Mesenchymal stem cell (in vitro differentiated cells and primary cell): ENCODE results near the gene ZNF609.

Experiments
- DNase-seq: peaks from one replicate; pipeline ENCODE4 v3.0.0-alpha.2; 2013
- H2AFZ ChIP-seq: one replicate; pipeline ENCODE4 v1.6.1; 2013; ENCODE audit warnings: low read depth, mild to moderate bottlenecking, control low read depth, inconsistent platforms, low read length, moderate library complexity
- H2AK5ac ChIP-seq: 2 replicates; pipeline ENCODE4 v1.6.1; 2013; ENCODE audit warnings: low read length, moderate library complexity, mild to moderate bottlenecking, inconsistent platforms; ENCODE audit not compliant: severe bottlenecking
- H2BK120ac ChIP-seq: one replicate; pipeline ENCODE4 v1.6.1; 2013; ENCODE audit warnings: low read depth, mild to moderate bottlenecking, inconsistent platforms, low read length, moderate library complexity
- H2BK12ac ChIP-seq, 2 experiments: one replicate each; pipeline ENCODE4 v1.6.1; 2013; ENCODE audit warnings: inconsistent platforms in 2 of 2, low read length in 2 of 2, mild to moderate bottlenecking in 2 of 2, moderate library complexity in 2 of 2, control low read depth in 1 of 2
- H2BK15ac ChIP-seq: one replicate; pipeline ENCODE4 v1.6.1; 2013; ENCODE audit warnings: mild to moderate bottlenecking, low read depth, inconsistent platforms; ENCODE audit not compliant: poor library complexity, severe bottlenecking
- H2BK5ac ChIP-seq: 2 replicates; pipeline ENCODE4 v1.6.1; 2013; ENCODE audit warnings: low read depth, mild to moderate bottlenecking, low read length, control low read depth, inconsistent platforms; ENCODE audit not compliant: poor library complexity, severe bottlenecking
- H3K14ac ChIP-seq, 2 experiments: one replicate each; pipeline ENCODE4 v1.6.1; 2013; ENCODE audit warnings: inconsistent platforms in 2 of 2, low read length in 2 of 2, control low read depth in 1 of 2, mild to moderate bottlenecking in 1 of 2, moderate library complexity in 1 of 2
- H3K18ac ChIP-seq, 2 experiments: one replicate each; pipeline ENCODE4 v1.6.1; 2013; ENCODE audit warnings: inconsistent platforms in 2 of 2, low read length in 2 of 2, control low read depth in 1 of 2, low read depth in 1 of 2, mild to moderate bottlenecking in 1 of 2
- H3K23ac ChIP-seq, 2 experiments: one replicate each; pipeline ENCODE4 v1.6.1; 2013; ENCODE audit warnings: inconsistent platforms in 2 of 2, low read length in 2 of 2, mild to moderate bottlenecking in 2 of 2, moderate library complexity in 2 of 2, control low read depth in 1 of 2
- H3K27ac ChIP-seq: 2 replicates; pipeline ENCODE4 v1.5.1; 2013; ENCODE audit warnings: mild to moderate bottlenecking, moderate library complexity, low read length, control low read depth, inconsistent platforms; ENCODE audit not compliant: poor library complexity, severe bottlenecking
- H3K27me3 ChIP-seq, 2 experiments: 2 replicates each; pipeline versions ENCODE4 v1.6.1 to v1.7.0; 2013; ENCODE audit warnings: low read length in 2 of 2, mild to moderate bottlenecking in 2 of 2, moderate library complexity in 2 of 2, control low read depth in 1 of 2, inconsistent platforms in 1 of 2; ENCODE audit not compliant: control insufficient read depth in 1 of 2, insufficient read depth in 1 of 2
- H3K36me3 ChIP-seq, 2 experiments: 2 replicates each; pipeline versions ENCODE4 v1.6.1 to v1.7.0; 2013; ENCODE audit warnings: low read length in 2 of 2, control low read depth in 1 of 2, inconsistent platforms in 1 of 2, low read depth in 1 of 2, mild to moderate bottlenecking in 1 of 2; ENCODE audit not compliant: insufficient read depth in 2 of 2, control insufficient read depth in 1 of 2
- H3K4ac ChIP-seq, 2 experiments: one replicate each; pipeline ENCODE4 v1.6.1; 2013; ENCODE audit warnings: inconsistent platforms in 2 of 2, low read length in 2 of 2, mild to moderate bottlenecking in 2 of 2, moderate library complexity in 2 of 2, control low read depth in 1 of 2, low read depth in 1 of 2
- H3K4me1 ChIP-seq: 2 replicates; pipeline ENCODE4 v1.6.1; 2013; ENCODE audit warnings: low read depth, low read length, control low read depth; ENCODE audit not compliant: control insufficient read depth, insufficient read depth
- H3K4me2 ChIP-seq: 2 replicates; pipeline ENCODE4 v1.6.1; 2013; ENCODE audit warnings: low read length, mild to moderate bottlenecking, inconsistent platforms; ENCODE audit not compliant: poor library complexity, severe bottlenecking
- H3K4me3 ChIP-seq, 2 experiments: 2 replicates each; pipeline versions ENCODE4 v1.5.1 to v1.7.0; 2013; ENCODE audit warnings: low read length in 2 of 2, mild to moderate bottlenecking in 2 of 2, control low read depth in 1 of 2, low read depth in 1 of 2; ENCODE audit not compliant: insufficient read depth in 1 of 2
- H3K79me1 ChIP-seq: replicated peaks from 2 replicates; pipeline ENCODE4 v1.6.1; 2013; ENCODE audit warnings: mild to moderate bottlenecking, control low read depth, low read length, inconsistent platforms; ENCODE audit not compliant: poor library complexity, severe bottlenecking
- H3K9ac ChIP-seq: 2 replicates; pipeline ENCODE4 v1.7.0; 2013; ENCODE audit warnings: mild to moderate bottlenecking, low read length, moderate library complexity
- H3K9me3 ChIP-seq: 2 replicates; pipeline ENCODE4 v1.7.0; 2013; ENCODE audit warnings: mild to moderate bottlenecking, low read length; ENCODE audit not compliant: control insufficient read depth
- H4K8ac ChIP-seq: one replicate; pipeline ENCODE4 v1.6.1; 2013; ENCODE audit warnings: inconsistent platforms, mild to moderate bottlenecking, low read length, moderate library complexity
- H4K91ac ChIP-seq: one replicate; pipeline ENCODE4 v1.6.1; 2013; ENCODE audit warnings: mild to moderate bottlenecking, low read length, inconsistent platforms
- WGBS: methylation state at CpG from one replicate; pipeline ENCODE4 v1.1.7; 2013; ENCODE audit warnings: mixed read lengths; 5-methylcytosine and 5-hydroxymethylcytosine counted together

Gene ZNF609

DNA sequence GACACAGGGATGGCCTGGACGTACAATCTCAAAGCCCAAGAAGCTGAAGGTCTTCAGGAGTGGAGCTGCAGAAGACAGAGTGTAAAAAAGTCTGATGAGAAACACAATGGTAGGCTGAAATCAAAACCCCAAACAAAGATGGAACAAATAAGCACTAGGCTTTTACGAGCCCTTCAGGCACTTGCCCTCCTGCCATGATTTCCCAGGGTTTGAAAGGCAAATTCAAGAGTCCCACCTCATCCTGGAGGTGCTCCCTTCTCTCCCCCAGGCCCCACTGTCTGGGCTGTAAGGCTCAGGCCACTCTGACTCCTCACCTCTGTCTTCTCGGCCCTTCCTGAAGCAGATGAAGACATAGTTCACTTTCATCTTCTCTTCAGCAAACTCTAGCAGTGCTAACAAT lies 228.4 kb downstream of the ZNF609 start:
- Histone ChIP-seq H3K4me3 (no peak overlapping the region), H3K4me2 (no peak overlapping the region), H2BK120ac (no peak overlapping the region), H3K9ac (no peak overlapping the region), H3K27ac (no peak overlapping the region), H3K18ac (no peak overlapping the region), H2AK5ac (no peak overlapping the region), H3K9me3 (no peaks in the 10 kb centered on the region), H3K4ac (no peak overlapping the region), H3K36me3 (peaks cover 75% of the 10 kb centered on the region in 2 experiments), H3K23ac (no peak overlapping the region), H4K8ac (no peak overlapping the region), H4K91ac (no peak overlapping the region), H3K4me1 (peaks cover 4% of the 10 kb centered on the region), H3K79me1 (peaks cover 32% of the 10 kb centered on the region), H2AFZ (no peak overlapping the region), H2BK15ac (no peak overlapping the region), H3K27me3 (no peaks in the 10 kb centered on the region), H2BK12ac (no peak overlapping the region), H2BK5ac (no peak overlapping the region), H3K14ac (no peak overlapping the region)
- WGBS = 95% methylated on average over 3 of the region's 3 CpGs
- DNase-seq = no peak

DNA sequence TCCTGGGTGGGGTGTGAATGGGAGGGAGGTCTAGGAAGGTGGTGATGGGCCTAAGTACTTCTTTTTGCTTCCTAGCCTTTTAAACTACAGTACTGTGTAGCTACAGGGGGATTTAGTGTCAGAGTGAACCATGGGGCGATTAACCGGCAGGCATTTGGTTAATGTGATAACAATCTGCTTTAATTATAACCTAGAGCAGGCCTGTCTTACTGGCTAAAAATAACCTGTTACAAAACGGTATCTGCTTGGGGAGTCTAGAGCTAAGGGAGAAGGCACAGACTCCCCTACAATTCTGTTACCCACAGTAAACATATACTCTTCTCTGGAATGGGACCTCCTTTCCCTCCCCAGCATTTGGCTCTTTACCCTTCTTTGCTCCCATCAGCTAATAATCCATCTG lies 229.6 kb downstream of the ZNF609 start:
- Histone ChIP-seq H3K4me3 (no peak overlapping the region), H4K91ac (no peak overlapping the region), H3K36me3 (peaks cover 66 to 77% of the 10 kb centered on the region in 2 experiments), H3K9me3 (no peaks in the 10 kb centered on the region), H3K23ac (no peak overlapping the region), H4K8ac (no peak overlapping the region), H3K4ac (no peak overlapping the region), H2AFZ (no peak overlapping the region), H3K79me1 (peaks cover 32% of the 10 kb centered on the region), H3K9ac (peak overlapping the region; percentile 14), H2BK5ac (no peak overlapping the region), H2BK12ac (no peak overlapping the region), H3K27me3 (no peaks in the 10 kb centered on the region), H3K14ac (no peak overlapping the region), H2AK5ac (no peak overlapping the region), H2BK120ac (no peak overlapping the region), H2BK15ac (no peak overlapping the region), H3K18ac (no peak overlapping the region), H3K27ac (no peak overlapping the region), H3K4me2 (no peak overlapping the region), H3K4me1 (peaks cover 4% of the 10 kb centered on the region)
- 60% methylated on average over 3 of the region's 3 CpGs for WGBS
- DNase-seq = no peak

DNA sequence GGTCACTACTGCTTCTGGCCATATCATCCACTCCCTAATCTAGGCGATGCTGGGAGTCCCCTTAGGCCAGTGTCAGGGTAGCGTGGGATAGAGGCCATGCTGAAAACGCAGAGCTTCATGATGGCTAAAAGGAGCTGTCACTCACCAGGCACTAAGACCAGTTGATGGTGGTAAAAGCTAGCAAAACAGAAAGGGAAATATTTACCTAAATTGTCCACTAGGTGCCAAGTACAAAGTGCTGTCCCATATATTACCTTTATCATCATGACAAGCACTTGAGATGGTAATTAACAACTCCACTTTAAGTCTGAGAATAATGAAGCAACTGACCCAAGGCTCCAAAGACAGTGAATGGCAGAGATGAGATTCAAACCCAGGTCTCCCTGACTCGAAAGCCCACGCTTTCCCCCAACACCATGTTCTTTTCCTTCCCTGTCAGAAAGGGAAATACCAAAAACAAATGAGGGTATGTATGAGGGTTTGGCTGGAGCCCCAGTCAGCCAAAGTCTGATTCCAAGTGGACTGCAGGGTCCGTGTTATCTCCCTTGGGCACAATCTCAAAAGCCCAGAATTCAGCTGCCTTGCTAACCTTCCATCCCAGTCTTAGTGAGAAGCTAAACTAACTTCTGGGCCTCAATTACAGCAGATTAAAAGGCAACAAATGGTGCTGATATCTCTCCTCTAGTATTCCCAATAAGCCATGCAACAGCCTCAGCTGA lies 230.4 kb downstream of the ZNF609 start:
- Histone ChIP-seq H2BK120ac (no peak overlapping the region), H3K79me1 (peaks cover 30% of the 10 kb centered on the region), H3K4me2 (no peak overlapping the region), H3K14ac (no peak overlapping the region), H4K91ac (no peak overlapping the region), H3K36me3 (peaks cover 66 to 70% of the 10 kb centered on the region in 2 experiments), H2AK5ac (no peak overlapping the region), H3K9ac (peak overlapping the region; percentile 18), H4K8ac (no peak overlapping the region), H3K9me3 (no peaks in the 10 kb centered on the region), H3K4me1 (peaks cover 4% of the 10 kb centered on the region), H2BK15ac (no peak overlapping the region), H2AFZ (no peak overlapping the region), H3K18ac (no peak overlapping the region), H3K27me3 (no peaks in the 10 kb centered on the region), H2BK12ac (no peak overlapping the region), H3K23ac (no peak overlapping the region), H2BK5ac (no peak overlapping the region), H3K4ac (no peak overlapping the region), H3K4me3 (no peak overlapping the region), H3K27ac (no peak overlapping the region)
- DNase-seq = no peak
- WGBS = 96% methylated on average over 4 of the region's 6 CpGs

DNA sequence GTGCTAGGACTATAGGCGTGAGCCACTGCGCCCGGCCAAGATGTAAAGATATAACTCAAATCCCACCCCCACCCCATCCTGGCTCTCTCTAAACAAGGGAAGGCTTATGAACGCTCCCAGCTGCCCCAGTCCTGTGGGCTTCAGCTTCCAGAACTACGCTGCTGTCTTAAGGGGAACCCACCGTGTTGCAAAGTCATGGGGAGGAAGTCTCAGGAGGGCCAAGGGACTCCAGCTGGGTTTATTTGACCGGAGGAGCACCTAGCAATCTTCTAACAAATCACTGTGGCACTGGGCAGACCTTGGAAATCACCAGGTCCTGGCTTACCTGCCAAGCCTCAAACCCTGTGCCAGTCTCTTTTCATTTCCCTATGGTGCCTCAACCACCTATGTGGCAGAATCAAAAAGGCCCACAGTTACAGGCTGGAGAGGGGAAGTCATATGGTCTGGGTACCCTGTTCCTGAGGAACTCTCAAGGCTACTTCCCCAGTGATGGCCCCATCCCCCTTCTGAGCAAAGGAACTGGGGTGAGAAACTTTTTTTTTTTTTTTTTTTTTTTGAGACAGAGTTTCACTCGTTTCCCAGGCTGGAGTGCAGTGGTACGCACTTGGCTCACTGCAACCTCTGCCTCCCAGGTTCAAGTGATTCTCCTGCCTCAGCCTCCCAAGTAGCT lies 231.7 kb downstream of the ZNF609 start:
- no peak for DNase-seq
- WGBS = 98% methylated on average over 8 of the region's 9 CpGs
- no peak overlapping the region for H2AK5ac ChIP-seq
- no peak overlapping the region for H3K4ac ChIP-seq
- no peak overlapping the region for H2BK120ac ChIP-seq
- no peak overlapping the region for H3K18ac ChIP-seq
- H3K27ac ChIP-seq = no peak overlapping the region
- H2BK5ac ChIP-seq = no peak overlapping the region
- no peak overlapping the region for H2AFZ ChIP-seq
- H3K14ac ChIP-seq = no peak overlapping the region
- H3K9me3 ChIP-seq = no peaks in the 10 kb centered on the region
- H3K4me2 ChIP-seq = no peak overlapping the region
- H3K4me1 ChIP-seq = peaks cover 4% of the 10 kb centered on the region
- H4K91ac ChIP-seq = no peak overlapping the region
- H3K79me1 ChIP-seq = peaks cover 28% of the 10 kb centered on the region
- no peak overlapping the region for H2BK12ac ChIP-seq
- no peak overlapping the region for H3K9ac ChIP-seq
- H3K4me3 ChIP-seq = no peak overlapping the region
- H3K36me3 ChIP-seq = peaks cover 58 to 65% of the 10 kb centered on the region in 2 experiments
- H4K8ac ChIP-seq = no peak overlapping the region
- no peak overlapping the region for H2BK15ac ChIP-seq
- H3K27me3 ChIP-seq = no peaks in the 10 kb centered on the region
- H3K23ac ChIP-seq = no peak overlapping the region
